ENCODE measurements around the gene CEP20.

The CEP20 gene

GRCh38 chr16:15856182-15856581 lies 32.2 kb downstream of the CEP20 start:
- H3K9ac ChIP-seq (ENCODE audit: low read length): no peak overlapping the region
- H4K8ac ChIP-seq (ENCODE audit: low read depth, low read length): no peak overlapping the region
- no peak overlapping the region for H3K18ac ChIP-seq (ENCODE audit: low read length)
- H3K9me3 ChIP-seq (ENCODE audit: insufficient read depth, low read depth, low read length): peaks cover 2% of the 10 kb centered on the region
- H2BK120ac ChIP-seq (ENCODE audit: insufficient read depth, low read length, poor library complexity): no peak overlapping the region
- H2BK5ac ChIP-seq (ENCODE audit: low read depth, low read length, poor library complexity): no peak overlapping the region
- peaks cover 15% of the 10 kb centered on the region for H3K27me3 ChIP-seq (ENCODE audit: insufficient read depth, low read length)
- no peak overlapping the region for H2AK5ac ChIP-seq (ENCODE audit: low read length)
- peaks cover 5 to 14% of the 10 kb centered on the region in 2 experiments for H3K4me1 ChIP-seq (ENCODE audit: control insufficient read depth in 1 of 2, insufficient read depth in 2 of 2, low read length in 2 of 2)
- no peak overlapping the region for H3K27ac ChIP-seq (ENCODE audit: low read depth, low read length)
- no peak overlapping the region for H3K4me3 ChIP-seq (ENCODE audit: low read depth, low read length)
- H3K4me2 ChIP-seq (ENCODE audit: low read length): no peak overlapping the region
- no peak overlapping the region for H2BK12ac ChIP-seq (ENCODE audit: low read length)
- no peaks in the 10 kb centered on the region for H3K79me2 ChIP-seq (ENCODE audit: control insufficient read depth, insufficient read depth, low read length, poor library complexity)
- DNase-seq: no peak
- WGBS (ENCODE audit: extremely low coverage, insufficient coverage, insufficient read length): no CpG with 5 or more reads among the region's 2 CpGs
- no peak overlapping the region for H3K23ac ChIP-seq (ENCODE audit: low read length)
- no peaks in the 10 kb centered on the region for H3K36me3 ChIP-seq (ENCODE audit: control insufficient read depth in 1 of 2, insufficient read depth in 2 of 2, low read length in 2 of 2)
- H3K79me1 ChIP-seq (ENCODE audit: low read length): peaks cover 4% of the 10 kb centered on the region
- no peak overlapping the region for H3K4ac ChIP-seq (ENCODE audit: low read depth, low read length)
- H2AFZ ChIP-seq (ENCODE audit: insufficient read depth, low read length, poor library complexity): no peak overlapping the region
- H4K91ac ChIP-seq (ENCODE audit: low read depth, low read length): no peak overlapping the region
- H3K14ac ChIP-seq (ENCODE audit: low read length): no peak overlapping the region
- H4K12ac ChIP-seq (ENCODE audit: low read depth, low read length): no peak overlapping the region

- Histone ChIP-seq H3K36me3 (ENCODE audit: control insufficient read depth in 1 of 2, insufficient read depth in 2 of 2, low read length in 2 of 2) (no peaks in the 10 kb centered on the region), H3K4me2 (ENCODE audit: low read length) (no peak overlapping the region), H4K8ac (ENCODE audit: low read depth, low read length) (no peak overlapping the region), H2AFZ (ENCODE audit: insufficient read depth, low read length, poor library complexity) (no peak overlapping the region), H2BK12ac (ENCODE audit: low read length) (no peak overlapping the region), H4K91ac (ENCODE audit: low read depth, low read length) (no peak overlapping the region), H3K4me3 (ENCODE audit: low read depth, low read length) (no peak overlapping the region), H3K9ac (ENCODE audit: low read length) (no peak overlapping the region), H3K79me1 (ENCODE audit: low read length) (peaks cover 4% of the 10 kb centered on the region), H3K27ac (ENCODE audit: low read depth, low read length) (no peak overlapping the region), H2BK5ac (ENCODE audit: low read depth, low read length, poor library complexity) (no peak overlapping the region), H3K4ac (ENCODE audit: low read depth, low read length) (no peak overlapping the region), H3K27me3 (ENCODE audit: insufficient read depth, low read length) (peaks cover 15% of the 10 kb centered on the region), H3K14ac (ENCODE audit: low read length) (no peak overlapping the region), H3K79me2 (ENCODE audit: control insufficient read depth, insufficient read depth, low read length, poor library complexity) (no peaks in the 10 kb centered on the region), H4K12ac (ENCODE audit: low read depth, low read length) (no peak overlapping the region), H3K9me3 (ENCODE audit: insufficient read depth, low read depth, low read length) (peaks cover 2% of the 10 kb centered on the region), H3K23ac (ENCODE audit: low read length) (no peak overlapping the region), H3K18ac (ENCODE audit: low read length) (no peak overlapping the region), H2AK5ac (ENCODE audit: low read length) (no peak overlapping the region), H2BK120ac (ENCODE audit: insufficient read depth, low read length, poor library complexity) (no peak overlapping the region), H3K4me1 (ENCODE audit: control insufficient read depth in 1 of 2, insufficient read depth in 2 of 2, low read length in 2 of 2) (peaks cover 5 to 14% of the 10 kb centered on the region in 2 experiments)
- no peak for DNase-seq
- WGBS (ENCODE audit: extremely low coverage, insufficient coverage, insufficient read length): 100% methylated on average over 1 of the region's 5 CpGs
Measured at GRCh38 chr16:15855704-15856003, 32.7 kb downstream of the CEP20 start.

GRCh38 chr16:15854906-15855703 lies 33.3 kb downstream of the CEP20 start:
- WGBS (ENCODE audit: extremely low coverage, insufficient coverage, insufficient read length): no CpG with 5 or more reads among the region's 15 CpGs
- no peak overlapping the region for H4K91ac ChIP-seq (ENCODE audit: low read depth, low read length)
- no peak overlapping the region for H3K27ac ChIP-seq (ENCODE audit: low read depth, low read length)
- peaks cover 15% of the 10 kb centered on the region for H3K27me3 ChIP-seq (ENCODE audit: insufficient read depth, low read length)
- H3K4me1 ChIP-seq (ENCODE audit: control insufficient read depth in 1 of 2, insufficient read depth in 2 of 2, low read length in 2 of 2): peaks cover 5 to 14% of the 10 kb centered on the region in 2 experiments
- no peaks in the 10 kb centered on the region for H3K79me2 ChIP-seq (ENCODE audit: control insufficient read depth, insufficient read depth, low read length, poor library complexity)
- H4K8ac ChIP-seq (ENCODE audit: low read depth, low read length): no peak overlapping the region
- H3K18ac ChIP-seq (ENCODE audit: low read length): no peak overlapping the region
- no peak overlapping the region for H3K23ac ChIP-seq (ENCODE audit: low read length)
- H3K14ac ChIP-seq (ENCODE audit: low read length): no peak overlapping the region
- no peak overlapping the region for H3K4ac ChIP-seq (ENCODE audit: low read depth, low read length)
- H2BK5ac ChIP-seq (ENCODE audit: low read depth, low read length, poor library complexity): no peak overlapping the region
- no peak overlapping the region for H3K4me2 ChIP-seq (ENCODE audit: low read length)
- H3K9ac ChIP-seq (ENCODE audit: low read length): no peak overlapping the region
- no peak overlapping the region for H2BK12ac ChIP-seq (ENCODE audit: low read length)
- no peaks in the 10 kb centered on the region for H3K36me3 ChIP-seq (ENCODE audit: control insufficient read depth in 1 of 2, insufficient read depth in 2 of 2, low read length in 2 of 2)
- H3K9me3 ChIP-seq (ENCODE audit: insufficient read depth, low read depth, low read length): peaks cover 2% of the 10 kb centered on the region
- no peak overlapping the region for H3K4me3 ChIP-seq (ENCODE audit: low read depth, low read length)
- H3K79me1 ChIP-seq (ENCODE audit: low read length): peaks cover 4% of the 10 kb centered on the region
- no peak for DNase-seq
- H2AK5ac ChIP-seq (ENCODE audit: low read length): no peak overlapping the region
- no peak overlapping the region for H2BK120ac ChIP-seq (ENCODE audit: insufficient read depth, low read length, poor library complexity)
- H2AFZ ChIP-seq (ENCODE audit: insufficient read depth, low read length, poor library complexity): no peak overlapping the region
- no peak overlapping the region for H4K12ac ChIP-seq (ENCODE audit: low read depth, low read length)

- Histone ChIP-seq H2AFZ (ENCODE audit: insufficient read depth, low read length, poor library complexity) (no peak overlapping the region), H3K79me1 (ENCODE audit: low read length) (peaks cover 4% of the 10 kb centered on the region), H4K91ac (ENCODE audit: low read depth, low read length) (no peak overlapping the region), H3K4ac (ENCODE audit: low read depth, low read length) (no peak overlapping the region), H4K12ac (ENCODE audit: low read depth, low read length) (no peak overlapping the region), H2AK5ac (ENCODE audit: low read length) (no peak overlapping the region), H3K79me2 (ENCODE audit: control insufficient read depth, insufficient read depth, low read length, poor library complexity) (no peaks in the 10 kb centered on the region), H3K23ac (ENCODE audit: low read length) (no peak overlapping the region), H3K4me1 (ENCODE audit: control insufficient read depth in 1 of 2, insufficient read depth in 2 of 2, low read length in 2 of 2) (peaks cover 5 to 14% of the 10 kb centered on the region in 2 experiments), H3K4me3 (ENCODE audit: low read depth, low read length) (no peak overlapping the region), H3K9me3 (ENCODE audit: insufficient read depth, low read depth, low read length) (peaks cover 2% of the 10 kb centered on the region), H3K27me3 (ENCODE audit: insufficient read depth, low read length) (peaks cover 15% of the 10 kb centered on the region), H2BK120ac (ENCODE audit: insufficient read depth, low read length, poor library complexity) (no peak overlapping the region), H3K14ac (ENCODE audit: low read length) (no peak overlapping the region), H3K36me3 (ENCODE audit: control insufficient read depth in 1 of 2, insufficient read depth in 2 of 2, low read length in 2 of 2) (no peaks in the 10 kb centered on the region), H4K8ac (ENCODE audit: low read depth, low read length) (no peak overlapping the region), H2BK5ac (ENCODE audit: low read depth, low read length, poor library complexity) (no peak overlapping the region), H3K9ac (ENCODE audit: low read length) (no peak overlapping the region), H2BK12ac (ENCODE audit: low read length) (no peak overlapping the region), H3K18ac (ENCODE audit: low read length) (no peak overlapping the region), H3K4me2 (ENCODE audit: low read length) (no peak overlapping the region), H3K27ac (ENCODE audit: low read depth, low read length) (no peak overlapping the region)
- no CpG with 5 or more reads among the region's 3 CpGs for WGBS (ENCODE audit: extremely low coverage, insufficient coverage, insufficient read length)
- DNase-seq: no peak
Measured at GRCh38 chr16:15854061-15854460, 34.3 kb downstream of the CEP20 start.
